ENCODE measurements around the gene PCDH9. TPM values are rescaled to one million over a fixed set of nuclear protein-coding genes. Genes with fewer than 3 reads are reported as not detected.

Gene PCDH9
- total and polyA plus RNA-seq, 3 donors from 2014 or later: 2.3 to 4.6 (median 3.5) TPM

- no peak for DNase-seq
- H3K27me3 ChIP-seq: no peaks in the 10 kb centered on the region
- WGBS, 2 donors: 86 to 93% methylated on average over 1 of the region's 1 CpG
- H3K27ac ChIP-seq: no peak overlapping the region
- no peaks in the 10 kb centered on the region for H3K9me3 ChIP-seq
- H3K36me3 ChIP-seq (ENCODE audit: low read depth, missing control alignments): no peaks in the 10 kb centered on the region
- TF ChIP-seq CTCF (IDR thresholded peaks at IDR 0.05) (no peak), POLR2A (IDR thresholded peaks at IDR 0.05) (no peak)
- intact Hi-C loops (cut with DNase I; ENCODE audit: low total_unique reads): no loop called here
- H3K4me3 ChIP-seq: no peak overlapping the region
- no peaks in the 10 kb centered on the region for H3K4me1 ChIP-seq
Measured at GRCh38 chr13:66879988-66880387, 350.1 kb downstream of the PCDH9 start.

- H3K4me3 ChIP-seq: no peak overlapping the region
- H3K27me3 ChIP-seq: no peaks in the 10 kb centered on the region
- TF ChIP-seq CTCF (IDR thresholded peaks at IDR 0.05) (no peak), POLR2A (IDR thresholded peaks at IDR 0.05) (no peak)
- 78 to 80% methylated on average over 4 of the region's 4 CpGs for WGBS, 2 donors
- intact Hi-C loops (cut with DNase I; ENCODE audit: low total_unique reads): no loop called here
- no peak overlapping the region for H3K27ac ChIP-seq
- no peaks in the 10 kb centered on the region for H3K4me1 ChIP-seq
- no peaks in the 10 kb centered on the region for H3K9me3 ChIP-seq
- no peak for DNase-seq
- no peaks in the 10 kb centered on the region for H3K36me3 ChIP-seq (ENCODE audit: low read depth, missing control alignments)
Measured at GRCh38 chr13:66875264-66875663, 354.9 kb downstream of the PCDH9 start.

- no peaks in the 10 kb centered on the region for H3K27me3 ChIP-seq
- H3K27ac ChIP-seq: no peak overlapping the region
- H3K4me3 ChIP-seq: no peak overlapping the region
- intact Hi-C loops (cut with DNase I; ENCODE audit: low total_unique reads): no loop called here
- no peaks in the 10 kb centered on the region for H3K36me3 ChIP-seq (ENCODE audit: low read depth, missing control alignments)
- no peaks in the 10 kb centered on the region for H3K9me3 ChIP-seq
- 28 to 34% methylated on average over 3 of the region's 3 CpGs for WGBS, 2 donors
- no peaks in the 10 kb centered on the region for H3K4me1 ChIP-seq
- TF ChIP-seq POLR2A (IDR thresholded peaks at IDR 0.05): no peak
- no peak for TF ChIP-seq CTCF (IDR thresholded peaks at IDR 0.05)
- DNase-seq: no peak
Measured at GRCh38 chr13:66864627-66865026, 365.5 kb downstream of the PCDH9 start.

GRCh38 chr13:66860878-66861417 lies 369.2 kb downstream of the PCDH9 start:
- no peak for DNase-seq
- Histone ChIP-seq H3K4me1 (no peaks in the 10 kb centered on the region), H3K36me3 (ENCODE audit: low read depth, missing control alignments) (no peaks in the 10 kb centered on the region), H3K27me3 (no peaks in the 10 kb centered on the region), H3K9me3 (no peaks in the 10 kb centered on the region), H3K4me3 (no peak overlapping the region), H3K27ac (no peak overlapping the region)
- 55 to 73% methylated on average over 2 of the region's 2 CpGs for WGBS, 2 donors
- intact Hi-C loops (cut with DNase I; ENCODE audit: low total_unique reads): no loop called here
- no peak for TF ChIP-seq CTCF (IDR thresholded peaks at IDR 0.05)
- TF ChIP-seq POLR2A (IDR thresholded peaks at IDR 0.05): no peak
